Measurements from ENCODE around the gene PRKCZ.

The PRKCZ gene

GRCh38 chr1:2079396-2080085 is 29.3 kb downstream of the PRKCZ start:
- Mint-ChIP-seq H3K4me3 (no peak overlapping the region), H3K27ac (no peak overlapping the region), H3K36me3 (ENCODE audit: low read depth) (peaks cover 45% of the 10 kb centered on the region), H3K9me3 (peaks cover 29% of the 10 kb centered on the region), H3K27me3 (ENCODE audit: low read depth) (peaks cover 10% of the 10 kb centered on the region), H3K4me1 (no peaks in the 10 kb centered on the region)
- TF ChIP-seq CTCF (IDR thresholded peaks at IDR 0.05; ENCODE audit: unreplicated experiment in 3 of 3): no peak

- Mint-ChIP-seq H3K36me3 (ENCODE audit: low read depth) (peaks cover 45% of the 10 kb centered on the region), H3K27me3 (ENCODE audit: low read depth) (peaks cover 8% of the 10 kb centered on the region), H3K27ac (no peak overlapping the region), H3K4me3 (no peak overlapping the region), H3K4me1 (no peaks in the 10 kb centered on the region), H3K9me3 (peaks cover 29% of the 10 kb centered on the region)
- no peak for TF ChIP-seq CTCF (IDR thresholded peaks at IDR 0.05; ENCODE audit: unreplicated experiment in 3 of 3)
Measured at GRCh38 chr1:2080140-2080539, 29.9 kb downstream of the PRKCZ start.

GRCh38 chr1:2080884-2081283 is 30.7 kb downstream of the PRKCZ start:
- H3K27ac Mint-ChIP-seq: no peak overlapping the region
- H3K36me3 Mint-ChIP-seq (ENCODE audit: low read depth): peaks cover 45% of the 10 kb centered on the region
- TF ChIP-seq CTCF (IDR thresholded peaks at IDR 0.05; ENCODE audit: unreplicated experiment in 3 of 3): no peak
- peaks cover 29% of the 10 kb centered on the region for H3K9me3 Mint-ChIP-seq
- peaks cover 4% of the 10 kb centered on the region for H3K27me3 Mint-ChIP-seq (ENCODE audit: low read depth)
- H3K4me3 Mint-ChIP-seq: no peak overlapping the region
- no peaks in the 10 kb centered on the region for H3K4me1 Mint-ChIP-seq

- no peaks in the 10 kb centered on the region for H3K4me1 Mint-ChIP-seq
- no peak overlapping the region for H3K4me3 Mint-ChIP-seq
- H3K27ac Mint-ChIP-seq: no peak overlapping the region
- no peak for TF ChIP-seq CTCF (IDR thresholded peaks at IDR 0.05; ENCODE audit: unreplicated experiment in 3 of 3)
- H3K9me3 Mint-ChIP-seq: peaks cover 29% of the 10 kb centered on the region
- H3K27me3 Mint-ChIP-seq (ENCODE audit: low read depth): peaks cover 8% of the 10 kb centered on the region
- peaks cover 45% of the 10 kb centered on the region for H3K36me3 Mint-ChIP-seq (ENCODE audit: low read depth)
Measured at GRCh38 chr1:2081326-2081885, 31.2 kb downstream of the PRKCZ start.

GRCh38 chr1:2082064-2082463 is 31.9 kb downstream of the PRKCZ start:
- Mint-ChIP-seq H3K4me1 (no peaks in the 10 kb centered on the region), H3K27me3 (ENCODE audit: low read depth) (peaks cover 9% of the 10 kb centered on the region), H3K4me3 (no peak overlapping the region), H3K27ac (no peak overlapping the region), H3K9me3 (peaks cover 26% of the 10 kb centered on the region), H3K36me3 (ENCODE audit: low read depth) (peaks cover 42% of the 10 kb centered on the region)
- no peak for TF ChIP-seq CTCF (IDR thresholded peaks at IDR 0.05; ENCODE audit: unreplicated experiment in 3 of 3)

GRCh38 chr1:2083666-2084065 is 33.5 kb downstream of the PRKCZ start:
- H3K4me1 Mint-ChIP-seq: peaks cover 3% of the 10 kb centered on the region
- no peak for TF ChIP-seq CTCF (IDR thresholded peaks at IDR 0.05; ENCODE audit: unreplicated experiment in 3 of 3)
- H3K9me3 Mint-ChIP-seq: peaks cover 12% of the 10 kb centered on the region
- H3K4me3 Mint-ChIP-seq: no peak overlapping the region
- H3K36me3 Mint-ChIP-seq (ENCODE audit: low read depth): peaks cover 26% of the 10 kb centered on the region
- H3K27ac Mint-ChIP-seq: no peak overlapping the region
- H3K27me3 Mint-ChIP-seq (ENCODE audit: low read depth): peaks cover 9% of the 10 kb centered on the region
